ENCODE results near the gene FAM136A.

Gene FAM136A

GRCh38 chr2:70330476-70330875, 28.6 kb upstream of the FAM136A start:
- H3K4me1 ChIP-seq: no peaks in the 10 kb centered on the region
- H3K4me3 ChIP-seq (ENCODE audit: low read depth, low read length): no peak overlapping the region
- H3K36me3 ChIP-seq (ENCODE audit: control insufficient read depth, insufficient read depth, low read length): no peaks in the 10 kb centered on the region
- H3K27ac ChIP-seq: no peak overlapping the region
- no peak for TF ChIP-seq CTCF (IDR thresholded peaks at IDR 0.05)
- H3K4me2 ChIP-seq (ENCODE audit: low read length): no peak overlapping the region
- no peaks in the 10 kb centered on the region for H3K27me3 ChIP-seq (ENCODE audit: control insufficient read depth, insufficient read depth, low read length)
- H3K9me3 ChIP-seq (ENCODE audit: control insufficient read depth, low read length): no peaks in the 10 kb centered on the region
- no peak overlapping the region for H3K9ac ChIP-seq
- H3K79me2 ChIP-seq: no peaks in the 10 kb centered on the region
- no peak overlapping the region for H2AFZ ChIP-seq

GRCh38 chr2:70328921-70329561, 27.2 kb upstream of the FAM136A start:
- H3K27ac ChIP-seq: no peak overlapping the region
- no peak overlapping the region for H3K9ac ChIP-seq

GRCh38 chr2:70325875-70326274, 24.0 kb upstream of the FAM136A start:
- Histone ChIP-seq H3K36me3 (ENCODE audit: control insufficient read depth, insufficient read depth, low read length) (no peaks in the 10 kb centered on the region), H3K4me2 (ENCODE audit: low read length) (no peak overlapping the region), H3K4me3 (ENCODE audit: low read depth, low read length) (no peak overlapping the region), H3K27me3 (ENCODE audit: control insufficient read depth, insufficient read depth, low read length) (no peaks in the 10 kb centered on the region), H3K9me3 (ENCODE audit: control insufficient read depth, low read length) (no peaks in the 10 kb centered on the region), H3K9ac (no peak overlapping the region), H2AFZ (no peak overlapping the region), H3K27ac (no peak overlapping the region), H3K79me2 (no peaks in the 10 kb centered on the region), H3K4me1 (no peaks in the 10 kb centered on the region)
- TF ChIP-seq CTCF (IDR thresholded peaks at IDR 0.05): no peak

More at GRCh38 chr2:70328921-70329561, 27.2 kb upstream of the FAM136A start:
- Histone ChIP-seq H3K27me3 (ENCODE audit: control insufficient read depth, insufficient read depth, low read length) (no peaks in the 10 kb centered on the region), H3K79me2 (no peaks in the 10 kb centered on the region), H3K4me1 (no peaks in the 10 kb centered on the region), H3K36me3 (ENCODE audit: control insufficient read depth, insufficient read depth, low read length) (no peaks in the 10 kb centered on the region), H2AFZ (peak overlapping the region; percentile 19), H3K4me3 (ENCODE audit: low read depth, low read length) (no peak overlapping the region), H3K9me3 (ENCODE audit: control insufficient read depth, low read length) (no peaks in the 10 kb centered on the region), H3K4me2 (ENCODE audit: low read length) (no peak overlapping the region)
- TF ChIP-seq CTCF (IDR thresholded peaks at IDR 0.05): no peak

- no peaks in the 10 kb centered on the region for H3K79me2 ChIP-seq
- H3K27me3 ChIP-seq (ENCODE audit: control insufficient read depth, insufficient read depth, low read length): no peaks in the 10 kb centered on the region
- H2AFZ ChIP-seq: no peak overlapping the region
- H3K36me3 ChIP-seq (ENCODE audit: control insufficient read depth, insufficient read depth, low read length): no peaks in the 10 kb centered on the region
- no peak overlapping the region for H3K27ac ChIP-seq
- H3K4me3 ChIP-seq (ENCODE audit: low read depth, low read length): no peak overlapping the region
- H3K9me3 ChIP-seq (ENCODE audit: control insufficient read depth, low read length): no peaks in the 10 kb centered on the region
- no peaks in the 10 kb centered on the region for H3K4me1 ChIP-seq
- no peak for TF ChIP-seq CTCF (IDR thresholded peaks at IDR 0.05)
- no peak overlapping the region for H3K4me2 ChIP-seq (ENCODE audit: low read length)
- H3K9ac ChIP-seq: no peak overlapping the region
These were observed 20.7 kb upstream of the FAM136A start for GRCh38 chr2:70322518-70322917.

GRCh38 chr2:70321370-70321769, 19.5 kb upstream of the FAM136A start:
- H3K79me2 ChIP-seq: no peaks in the 10 kb centered on the region
- no peak for TF ChIP-seq CTCF (IDR thresholded peaks at IDR 0.05)
- H3K27ac ChIP-seq: no peak overlapping the region
- no peaks in the 10 kb centered on the region for H3K36me3 ChIP-seq (ENCODE audit: control insufficient read depth, insufficient read depth, low read length)
- no peaks in the 10 kb centered on the region for H3K9me3 ChIP-seq (ENCODE audit: control insufficient read depth, low read length)
- no peak overlapping the region for H3K9ac ChIP-seq
- no peak overlapping the region for H2AFZ ChIP-seq
- no peaks in the 10 kb centered on the region for H3K4me1 ChIP-seq
- H3K27me3 ChIP-seq (ENCODE audit: control insufficient read depth, insufficient read depth, low read length): no peaks in the 10 kb centered on the region
- H3K4me3 ChIP-seq (ENCODE audit: low read depth, low read length): no peak overlapping the region
- H3K4me2 ChIP-seq (ENCODE audit: low read length): no peak overlapping the region

All from parathyroid adenoma (tissue), 2 donors.